Measurements from ENCODE around the gene CPNE7. TPM values are rescaled to one million over a fixed set of nuclear protein-coding genes. Genes with fewer than 3 reads are reported as not detected.

Gene CPNE7
- total and polyA plus RNA-seq, 10 of the 15 experiments (the other 5 are each of a cell fraction or from before 2014, with no cell fraction given): 0.29 to 46.9 (median 17.5) TPM

DNA sequence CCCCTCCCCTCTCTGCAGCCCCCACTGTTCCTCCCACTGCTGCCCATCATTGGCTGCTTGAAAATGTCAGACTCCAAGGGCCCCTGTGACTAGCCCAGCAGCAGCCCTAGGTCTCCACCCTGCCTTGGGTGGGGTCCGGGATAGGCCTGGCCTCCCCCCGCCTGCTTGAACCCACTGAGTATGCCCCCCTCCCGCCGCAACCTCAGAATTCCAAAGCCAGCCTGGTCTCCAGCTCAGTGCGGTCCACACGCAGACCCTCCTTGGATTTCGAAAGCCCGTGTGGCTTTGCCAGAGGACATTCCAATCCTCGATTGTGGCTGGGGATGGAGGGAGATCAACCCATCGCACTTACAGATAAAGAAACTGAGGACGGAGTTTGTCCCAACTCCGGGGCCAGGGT is 44.3 kb downstream of the CPNE7 start:
- in situ Hi-C loops (cut with MboI) (no loop called here), intact Hi-C loops (cut with micrococcal nuclease; ENCODE audit: unreplicated experiment) (no loop called here)
- no peaks in the 10 kb centered on the region for H3K9me3 ChIP-seq (replicated peaks; ENCODE audit: control insufficient read depth, insufficient read depth, low read length)
- H4K20me1 ChIP-seq (ENCODE audit: control insufficient read depth, insufficient read depth): no peaks in the 10 kb centered on the region
- no peak overlapping the region for H3K4me3 ChIP-seq
- ChIA-PET SMC1A (ENCODE audit: uncharacterized antibody, unreplicated experiment) (no interaction called here), RAD21 (ENCODE audit: unreplicated experiment) (no interaction called here), POLR2A (no interaction called here), CTCF (no interaction called here)
- 60% methylated on average over 11 of the region's 12 CpGs for WGBS (ENCODE audit: insufficient coverage, insufficient replicate concordance, low lambda C conversion rate, missing lambda C conversion rate)
- H2AFZ ChIP-seq (ENCODE audit: control insufficient read depth, low read depth, low read length): no peak overlapping the region
- H3K4me1 ChIP-seq (ENCODE audit: control insufficient read depth, insufficient read depth, low read length): no peaks in the 10 kb centered on the region
- no peak overlapping the region for H3K4me2 ChIP-seq (ENCODE audit: control insufficient read depth, insufficient read depth)
- no peaks in the 10 kb centered on the region for H3K27me3 ChIP-seq (replicated peaks in 1 of 2; ENCODE audit: control insufficient read depth in 2 of 2, insufficient read depth in 2 of 2, low read length in 1 of 2)
- H3K36me3 ChIP-seq (ENCODE audit: control insufficient read depth in 2 of 2, insufficient read depth in 2 of 2, low read length in 1 of 2): no peaks in the 10 kb centered on the region
- no peak overlapping the region for H3K27ac ChIP-seq (ENCODE audit: control insufficient read depth, insufficient read depth)
- ATAC-seq (no peak), FAIRE-seq (no peak), DNase-seq (ENCODE audit: low read depth, low spot score) (no peak)
- BruUV-seq (replicated peaks): no TSS peak
- TF ChIP-seq SUZ12 (IDR thresholded peaks at IDR 0.05; ENCODE audit: unreplicated experiment) (no peak), STAT1 (conservative IDR thresholded peaks at IDR 0.05) (no peak)
- no peaks in the 10 kb centered on the region for H3K79me2 ChIP-seq (ENCODE audit: control insufficient read depth, insufficient read depth, low read length)
- no peak overlapping the region for H3K9ac ChIP-seq (ENCODE audit: control insufficient read depth, insufficient read depth, low read length)

DNA sequence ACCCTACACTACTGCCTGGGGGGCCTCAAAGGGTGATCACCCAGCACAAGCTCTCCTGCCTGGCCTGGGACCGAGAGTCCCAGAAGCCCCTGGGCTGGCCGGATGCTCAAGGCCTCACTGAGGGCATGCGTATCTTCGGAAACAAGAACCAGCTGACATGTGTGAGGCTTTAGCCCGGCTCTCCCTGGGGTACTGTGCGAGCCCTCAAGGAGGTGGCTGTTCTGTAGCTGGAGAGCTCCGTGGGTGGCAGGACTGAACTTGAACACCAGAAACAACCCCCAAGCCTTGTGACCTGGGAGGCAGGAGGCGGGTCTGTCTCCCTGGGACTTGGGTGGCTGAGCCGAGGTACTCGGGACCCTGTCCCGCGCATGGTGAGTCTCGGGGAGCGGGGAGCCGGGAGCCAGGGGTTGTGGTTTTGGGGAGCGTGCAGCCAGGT is 44.9 kb downstream of the CPNE7 start:
- Histone ChIP-seq H3K9ac (ENCODE audit: control insufficient read depth, insufficient read depth, low read length) (no peak overlapping the region), H3K27me3 (replicated peaks in 1 of 2; ENCODE audit: control insufficient read depth in 2 of 2, insufficient read depth in 2 of 2, low read length in 1 of 2) (0 out of 4 replicates have a peak, but pooled peaks cover 0 to 2% of the 10 kb centered on the region in 2 experiments), H3K27ac (ENCODE audit: control insufficient read depth, insufficient read depth) (no peak overlapping the region), H3K79me2 (ENCODE audit: control insufficient read depth, insufficient read depth, low read length) (no peaks in the 10 kb centered on the region), H3K36me3 (ENCODE audit: control insufficient read depth in 2 of 2, insufficient read depth in 2 of 2, low read length in 1 of 2) (no peaks in the 10 kb centered on the region), H2AFZ (ENCODE audit: control insufficient read depth, low read depth, low read length) (no peak overlapping the region), H3K4me2 (ENCODE audit: control insufficient read depth, insufficient read depth) (no peak overlapping the region), H4K20me1 (ENCODE audit: control insufficient read depth, insufficient read depth) (no peaks in the 10 kb centered on the region), H3K9me3 (replicated peaks; ENCODE audit: control insufficient read depth, insufficient read depth, low read length) (no peaks in the 10 kb centered on the region), H3K4me3 (no peak overlapping the region), H3K4me1 (ENCODE audit: control insufficient read depth, insufficient read depth, low read length) (no peaks in the 10 kb centered on the region)
- ChIA-PET POLR2A (no interaction called here), SMC1A (ENCODE audit: uncharacterized antibody, unreplicated experiment) (no interaction called here), RAD21 (ENCODE audit: unreplicated experiment) (no interaction called here), CTCF (no interaction called here)
- TF ChIP-seq, protein P1, sequence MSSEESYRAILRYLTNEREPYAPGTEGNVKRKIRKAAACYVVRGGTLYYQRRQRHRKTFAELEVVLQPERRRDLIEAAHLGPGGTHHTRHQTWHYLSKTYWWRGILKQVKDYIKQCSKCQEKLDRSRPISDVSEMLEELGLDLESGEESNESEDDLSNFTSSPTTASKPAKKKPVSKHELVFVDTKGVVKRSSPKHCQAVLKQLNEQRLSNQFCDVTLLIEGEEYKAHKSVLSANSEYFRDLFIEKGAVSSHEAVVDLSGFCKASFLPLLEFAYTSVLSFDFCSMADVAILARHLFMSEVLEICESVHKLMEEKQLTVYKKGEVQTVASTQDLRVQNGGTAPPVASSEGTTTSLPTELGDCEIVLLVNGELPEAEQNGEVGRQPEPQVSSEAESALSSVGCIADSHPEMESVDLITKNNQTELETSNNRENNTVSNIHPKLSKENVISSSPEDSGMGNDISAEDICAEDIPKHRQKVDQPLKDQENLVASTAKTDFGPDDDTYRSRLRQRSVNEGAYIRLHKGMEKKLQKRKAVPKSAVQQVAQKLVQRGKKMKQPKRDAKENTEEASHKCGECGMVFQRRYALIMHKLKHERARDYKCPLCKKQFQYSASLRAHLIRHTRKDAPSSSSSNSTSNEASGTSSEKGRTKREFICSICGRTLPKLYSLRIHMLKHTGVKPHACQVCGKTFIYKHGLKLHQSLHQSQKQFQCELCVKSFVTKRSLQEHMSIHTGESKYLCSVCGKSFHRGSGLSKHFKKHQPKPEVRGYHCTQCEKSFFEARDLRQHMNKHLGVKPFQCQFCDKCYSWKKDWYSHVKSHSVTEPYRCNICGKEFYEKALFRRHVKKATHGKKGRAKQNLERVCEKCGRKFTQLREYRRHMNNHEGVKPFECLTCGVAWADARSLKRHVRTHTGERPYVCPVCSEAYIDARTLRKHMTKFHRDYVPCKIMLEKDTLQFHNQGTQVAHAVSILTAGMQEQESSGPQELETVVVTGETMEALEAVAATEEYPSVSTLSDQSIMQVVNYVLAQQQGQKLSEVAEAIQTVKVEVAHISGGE (CRISPR knock-in tag; IDR thresholded peaks at IDR 0.05): no peak
- no TSS peak for BruUV-seq (replicated peaks)
- no peak for FAIRE-seq
- WGBS (ENCODE audit: insufficient coverage, insufficient replicate concordance, low lambda C conversion rate, missing lambda C conversion rate): 31% methylated on average over 16 of the region's 16 CpGs
- intact Hi-C loops (cut with micrococcal nuclease; ENCODE audit: unreplicated experiment): no loop called here
- ATAC-seq: no peak
- in situ Hi-C loops (cut with MboI): no loop called here
- DNase-seq (ENCODE audit: low read depth, low spot score): no peak

All from GM12878 (cell line).